AG04449 (cell line): ENCODE results near the gene FIGLA.

Experiments used
- CTCF ChIA-PET: fragments of 350-600 bp; formaldehyde crosslinking; extraction: SDS; loops from one replicate; lab custom pipeline; 2021; ENCODE audit warnings: antibody characterized with exemption; lab: Yijun Ruan, JAX
- POLR2A ChIA-PET: fragments of 400-600, 350-600 bp; formaldehyde crosslinking; extraction: SDS; loops from one replicate; lab custom pipeline; 2020; ENCODE audit warnings: antibody characterized with exemption, inconsistent platforms; lab: Yijun Ruan, JAX
- DNase-seq: peaks from one replicate; pipeline ENCODE4 v3.0.0-alpha.2; 2010; ENCODE audit warnings: low read depth, low spot score
- H3K4me3 ChIP-seq: 2 replicates; pipeline ENCODE4 v1.5.1; 2011; ENCODE audit warnings: low read depth, mild to moderate bottlenecking, control low read depth, low read length
- CTCF ChIP-seq: IDR thresholded peaks from one replicate; pipeline ENCODE4 v1.5.1; 2011; ENCODE audit warnings: mild to moderate bottlenecking, moderate library complexity, low read length, control low read depth, inconsistent platforms; ENCODE audit not compliant: insufficient read depth; ENCODE audit errors: missing control alignments

The FIGLA gene

DNA sequence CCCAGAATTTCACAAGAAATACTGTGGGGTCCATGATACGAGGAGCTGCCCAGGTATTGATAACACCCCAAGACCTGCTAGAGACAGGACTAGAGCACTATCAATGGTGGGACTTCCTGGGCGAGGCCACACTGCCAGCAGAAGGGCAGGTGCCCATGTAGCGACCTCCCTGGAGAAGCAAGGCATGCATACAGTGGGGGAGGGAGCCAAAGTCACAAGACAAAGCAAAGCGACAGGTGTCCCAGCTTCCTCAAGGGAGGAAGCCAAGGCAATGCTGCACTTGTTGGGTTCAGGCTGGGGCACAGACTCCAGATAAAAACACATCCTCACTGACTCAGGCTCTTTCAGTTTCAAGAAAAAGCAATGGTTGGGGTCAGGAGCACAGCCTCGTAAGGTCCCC is 37.7 kb upstream of the FIGLA start:
- no peak overlapping the region for H3K4me3 ChIP-seq
- ChIA-PET POLR2A (no interaction called here), CTCF (no interaction called here)
- DNase-seq: no peak
- TF ChIP-seq CTCF: no peak

DNA sequence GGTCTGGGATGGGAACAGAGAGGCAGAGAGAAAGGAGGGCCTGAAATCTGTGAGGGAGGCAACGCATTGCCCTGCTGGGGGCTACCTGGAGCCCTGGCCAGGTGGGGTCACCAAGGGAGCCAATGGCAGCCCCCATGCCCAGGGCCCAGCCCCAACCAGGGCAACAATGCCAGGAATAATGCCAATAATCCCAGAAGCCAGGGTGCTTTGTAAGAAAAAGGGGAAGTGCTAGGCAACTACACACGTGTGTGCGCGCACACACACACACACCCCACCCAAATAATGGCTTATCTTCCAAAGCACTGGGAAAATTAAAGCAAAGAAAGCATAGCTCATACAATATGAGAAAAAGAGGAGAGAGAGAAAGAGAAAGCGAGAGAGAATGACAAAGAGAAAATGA is 36.9 kb upstream of the FIGLA start:
- TF ChIP-seq CTCF: no peak
- POLR2A ChIA-PET: no interaction called here
- DNase-seq: no peak
- CTCF ChIA-PET: interaction anchor here (1.5 kb wide), 1 partner anchor 34 kb away, joined by 4 read pairs; no protein-coding TSS in a partner anchor
- H3K4me3 ChIP-seq: no peak overlapping the region

DNA sequence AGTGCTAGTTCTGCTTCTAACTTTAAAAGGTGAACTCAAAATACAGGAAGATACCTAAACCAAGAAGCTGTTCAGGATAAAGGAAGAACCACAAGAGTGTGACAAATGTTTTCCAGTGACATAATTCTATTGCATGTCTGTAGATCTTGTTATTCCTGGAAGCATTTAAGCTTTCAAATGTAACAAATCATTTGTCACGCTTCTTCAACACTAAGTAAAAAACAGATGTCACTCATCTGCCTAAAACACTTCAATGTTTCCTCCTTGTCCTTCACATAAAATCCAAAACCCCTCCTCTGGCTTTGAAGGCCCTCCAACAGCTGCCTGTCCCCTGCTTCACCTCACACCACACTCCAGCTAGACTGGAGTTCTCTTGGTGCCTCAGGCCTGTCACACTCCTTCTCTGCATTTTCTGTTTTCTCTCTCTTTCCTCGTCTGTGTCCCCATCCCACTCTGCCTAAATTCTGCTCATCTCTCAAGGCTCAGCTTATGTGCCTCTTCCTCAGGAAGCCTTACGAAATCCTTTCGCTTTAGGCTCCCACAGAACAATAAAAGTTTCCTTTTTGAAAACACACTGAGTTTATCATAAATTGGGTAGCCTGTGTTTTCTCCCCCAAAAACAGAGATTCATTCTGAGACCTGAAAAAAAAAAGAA is 36.4 kb upstream of the FIGLA start:
- no peak overlapping the region for H3K4me3 ChIP-seq
- TF ChIP-seq CTCF: no peak
- DNase-seq: no peak
- CTCF ChIA-PET: interaction anchor here (0.7 to 1.5 kb wide), 3 partner anchors 35 to 122 kb away, joined by 3 to 4 read pairs (median 3); no protein-coding TSS in a partner anchor
- POLR2A ChIA-PET: no interaction called here

DNA sequence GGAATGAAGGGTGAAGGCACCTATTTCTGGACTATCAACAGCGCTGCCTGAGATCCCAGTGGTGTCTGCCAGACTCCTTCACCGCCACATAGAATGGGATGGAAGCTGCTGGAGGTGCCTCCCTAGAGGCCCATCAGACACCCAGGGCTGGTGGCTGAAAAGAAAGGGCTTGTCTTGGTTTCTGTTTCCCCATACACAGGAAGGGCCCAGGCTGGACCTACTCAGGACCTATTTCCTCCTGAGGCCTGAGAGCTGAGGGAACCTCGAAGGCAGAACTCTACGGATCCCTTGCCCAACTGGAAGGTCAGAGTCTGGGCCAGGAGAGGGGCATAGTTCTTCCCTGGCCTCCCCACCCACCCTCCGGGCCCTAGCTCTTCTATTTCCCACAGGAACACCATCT is 32.8 kb upstream of the FIGLA start:
- ChIA-PET CTCF (no interaction called here), POLR2A (no interaction called here)
- TF ChIP-seq CTCF: no peak
- no peak for DNase-seq
- H3K4me3 ChIP-seq: no peak overlapping the region

DNA sequence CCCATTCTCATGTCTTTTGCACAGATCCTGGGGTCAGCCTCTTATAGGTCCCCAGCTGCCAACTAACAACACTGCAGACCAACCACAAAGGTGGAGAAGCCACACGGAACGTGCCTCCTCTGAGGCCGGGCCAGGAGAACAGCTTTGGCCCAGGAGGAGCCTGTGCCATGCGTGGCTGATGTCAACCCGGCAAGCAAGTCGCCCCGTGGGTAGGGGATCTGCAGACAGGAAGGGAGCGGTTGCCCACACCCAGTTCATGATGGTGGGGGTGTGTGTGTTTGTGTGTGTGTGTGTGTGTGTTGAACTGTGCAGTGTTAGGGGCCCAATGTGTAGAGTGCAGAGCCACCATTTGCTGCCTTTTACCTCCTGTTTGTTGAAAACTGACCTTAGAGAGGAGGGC is 32.4 kb upstream of the FIGLA start:
- TF ChIP-seq CTCF: no peak
- DNase-seq: no peak
- CTCF ChIA-PET: no interaction called here
- H3K4me3 ChIP-seq: no peak overlapping the region
- POLR2A ChIA-PET: no interaction called here

- CTCF ChIA-PET: no interaction called here
- no peak for TF ChIP-seq CTCF
- no peak within 1 kb of the TSS for H3K4me3 ChIP-seq
- no peak for DNase-seq
- POLR2A ChIA-PET: no interaction called here
Observed at GRCh38 chr2:70820499-70820898, 30.1 kb upstream of the FIGLA start, which contains the start of gene CLEC4F. CLEC4F (minus strand) TSS chr2:70820599; CDS start chr2:70820523, 76 bp downstream.
